GM23338 (cell line): ENCODE data around the gene GKN2. TPM values are rescaled to one million over a fixed set of nuclear protein-coding genes. Genes with fewer than 3 reads are reported as not detected.

ENCODE experiments used
- ATAC-seq: fragments of 200-7000 bp; cut with Tn5 transposase; 3 replicates; pipeline ENCODE4 v1.9.1; 2020
- DNase-seq: peaks from one replicate; pipeline ENCODE4 v3.0.0-alpha.2; 2015; ENCODE audit warnings: low spot score
- H2AFZ ChIP-seq: fragments of 200-600 bp; sonication (generic); 2 replicates; pipeline ENCODE4 v1.8.0; 2016; ENCODE audit warnings: antibody characterized with exemption, mild to moderate bottlenecking, moderate library complexity
- H3F3A ChIP-seq: fragments of 200-600 bp; sonication (generic); replicated peaks from 2 replicates; pipeline ENCODE4 v1.8.0; 2017; ENCODE audit warnings: antibody characterized with exemption, mixed run types, low read depth
- H3K27ac ChIP-seq: fragments of 200-600 bp; sonication (generic); 2 replicates; pipeline ENCODE4 v1.6.1; 2016; ENCODE audit warnings: low read depth
- H3K27me3 ChIP-seq: fragments of 200-600 bp; sonication (generic); 2 replicates; pipeline ENCODE4 v1.8.0; 2016; ENCODE audit warnings: mild to moderate bottlenecking, mixed run types, moderate library complexity; ENCODE audit not compliant: insufficient read depth
- H3K36me3 ChIP-seq: fragments of 200-600 bp; sonication (generic); 2 replicates; pipeline ENCODE4 v1.8.0; 2016; ENCODE audit warnings: mild to moderate bottlenecking; ENCODE audit not compliant: insufficient read depth
- H3K4me1 ChIP-seq: fragments of 200-600 bp; sonication (generic); 2 replicates; pipeline ENCODE4 v1.8.0; 2016; ENCODE audit warnings: mild to moderate bottlenecking, moderate library complexity; ENCODE audit not compliant: insufficient read depth
- H3K4me2 ChIP-seq: fragments of 200-600 bp; sonication (generic); 2 replicates; pipeline ENCODE4 v1.7.1; 2017; ENCODE audit warnings: mixed run types
- H3K4me3 ChIP-seq: fragments of 200-600 bp; sonication (generic); 2 replicates; pipeline ENCODE4 v1.6.1; 2016; ENCODE audit warnings: mixed run types
- H3K79me2 ChIP-seq: fragments of 200-600 bp; sonication (generic); replicated peaks from 2 replicates; pipeline ENCODE4 v1.8.0; 2017; ENCODE audit warnings: mild to moderate bottlenecking; ENCODE audit not compliant: insufficient read depth
- H3K9me2 ChIP-seq: fragments of 200-600 bp; sonication (generic); 2 replicates; pipeline ENCODE4 v1.8.0; 2017; ENCODE audit not compliant: insufficient read depth
- H4K20me1 ChIP-seq: fragments of 200-600 bp; sonication (generic); replicated peaks from 2 replicates; pipeline ENCODE4 v1.8.0; 2017; ENCODE audit warnings: mild to moderate bottlenecking; ENCODE audit not compliant: insufficient read depth
- H3K27ac Mint-ChIP-seq: 2 replicates; pipeline ENCODE4 v1.8.0; 2020; ENCODE audit warnings: inconsistent platforms, mild to moderate bottlenecking, moderate library complexity, mixed read lengths
- H3K27me3 Mint-ChIP-seq: 3 replicates; pipeline ENCODE4 v1.8.0; 2022; ENCODE audit warnings: low read depth, mild to moderate bottlenecking, moderate library complexity, mixed read lengths, inconsistent platforms; ENCODE audit not compliant: insufficient read depth, poor library complexity
- H3K36me3 Mint-ChIP-seq: 3 replicates; pipeline ENCODE4 v1.8.0; 2021; ENCODE audit warnings: low read depth, mild to moderate bottlenecking, inconsistent platforms, moderate library complexity, mixed read lengths
- H3K4me1 Mint-ChIP-seq: 3 replicates; pipeline ENCODE4 v1.8.0; 2020; ENCODE audit warnings: mild to moderate bottlenecking, inconsistent platforms, mixed read lengths
- H3K4me3 Mint-ChIP-seq: 3 replicates; pipeline ENCODE4 v1.8.0; 2021; ENCODE audit warnings: moderate library complexity, mild to moderate bottlenecking, inconsistent platforms, mixed read lengths
- H3K9me3 Mint-ChIP-seq: 3 replicates; pipeline ENCODE4 v1.8.0; 2020; ENCODE audit warnings: moderate library complexity, mild to moderate bottlenecking, inconsistent platforms, mixed read lengths
- CREB1 ChIP-seq: fragments of 250-450 bp; sonication (Bioruptor Pico); IDR thresholded peaks from 2 replicates; pipeline ENCODE4 v1.5.0; 2020; ENCODE audit warnings: low read depth, mild to moderate bottlenecking, moderate library complexity
- EZH2 ChIP-seq: fragments of 200-600 bp; sonication (generic); IDR thresholded peaks from one replicate; pipeline ENCODE4 v1.8.0; 2017; ENCODE audit warnings: antibody characterized with exemption, mild to moderate bottlenecking, low read depth; ENCODE audit not compliant: unreplicated experiment
- JUNB ChIP-seq: IDR thresholded peaks from one replicate; pipeline ENCODE4 v1.6.1; 2016; ENCODE audit warnings: antibody characterized with exemption; ENCODE audit not compliant: unreplicated experiment
- NANOG ChIP-seq: IDR thresholded peaks from 2 replicates; pipeline ENCODE4 v1.6.1; 2016; ENCODE audit warnings: antibody characterized with exemption, borderline replicate concordance
- STAT1 ChIP-seq: IDR thresholded peaks from one replicate; pipeline ENCODE4 v1.6.1; 2016; ENCODE audit warnings: antibody characterized with exemption; ENCODE audit not compliant: unreplicated experiment
- ZNF331 ChIP-seq: fragments of 250-450 bp; sonication (Bioruptor Pico); IDR thresholded peaks from 2 replicates; pipeline ENCODE4 v1.5.0; 2020; ENCODE audit warnings: low read depth, mild to moderate bottlenecking, moderate library complexity
- ZNF462 ChIP-seq: fragments of 250-450 bp; sonication (Bioruptor Pico); IDR thresholded peaks from 2 replicates; pipeline ENCODE4 v1.5.0; 2020; ENCODE audit warnings: mild to moderate bottlenecking, moderate library complexity
- polyA plus RNA-seq: library from polyadenylated mRNA; unstranded; fragments of >200 nt; fragmentation: Nextera tagmentation; extraction: Ambion mirVana; gene quantifications from 2 replicates; pipeline ENCODE4 v1.2.1, GENCODE V29; 2016
- total RNA-seq: library from RNA; depleted of rRNA; stranded (reverse); fragments of >200 nt; shearing (Covaris generic); gene quantifications from 2 replicates; pipeline ENCODE4 v1.2.3, GENCODE V29; 2014
- TF ChIP-seq, protein P1 (sequence below), 2 experiments: fragments of 200-600 bp in 1 of 2; sonication (generic) in 1 of 2; conservative IDR thresholded peaks; 2 replicates each; pipeline versions ENCODE4 v1.5.1 to v1.6.1; 2016 to 2017; ENCODE audit warnings: antibody characterized with exemption in 2 of 2, low read depth in 2 of 2, mild to moderate bottlenecking in 2 of 2, moderate library complexity in 1 of 2
- TF ChIP-seq, protein P2 (sequence below): IDR thresholded peaks from one replicate; pipeline ENCODE4 v1.6.1; 2018; ENCODE audit warnings: antibody characterized with exemption; ENCODE audit not compliant: unreplicated experiment
- TF ChIP-seq, protein P3 (sequence below): IDR thresholded peaks from 2 replicates; pipeline ENCODE4 v1.6.1; 2016; ENCODE audit warnings: antibody characterized with exemption

The GKN2 gene
- total and polyA plus RNA-seq, 2 experiments from 2014 or later = not detected

GRCh38 chr2:68992933-68993332 lies 40.2 kb upstream of the GKN2 start (continued):
- TF ChIP-seq, protein P1, sequence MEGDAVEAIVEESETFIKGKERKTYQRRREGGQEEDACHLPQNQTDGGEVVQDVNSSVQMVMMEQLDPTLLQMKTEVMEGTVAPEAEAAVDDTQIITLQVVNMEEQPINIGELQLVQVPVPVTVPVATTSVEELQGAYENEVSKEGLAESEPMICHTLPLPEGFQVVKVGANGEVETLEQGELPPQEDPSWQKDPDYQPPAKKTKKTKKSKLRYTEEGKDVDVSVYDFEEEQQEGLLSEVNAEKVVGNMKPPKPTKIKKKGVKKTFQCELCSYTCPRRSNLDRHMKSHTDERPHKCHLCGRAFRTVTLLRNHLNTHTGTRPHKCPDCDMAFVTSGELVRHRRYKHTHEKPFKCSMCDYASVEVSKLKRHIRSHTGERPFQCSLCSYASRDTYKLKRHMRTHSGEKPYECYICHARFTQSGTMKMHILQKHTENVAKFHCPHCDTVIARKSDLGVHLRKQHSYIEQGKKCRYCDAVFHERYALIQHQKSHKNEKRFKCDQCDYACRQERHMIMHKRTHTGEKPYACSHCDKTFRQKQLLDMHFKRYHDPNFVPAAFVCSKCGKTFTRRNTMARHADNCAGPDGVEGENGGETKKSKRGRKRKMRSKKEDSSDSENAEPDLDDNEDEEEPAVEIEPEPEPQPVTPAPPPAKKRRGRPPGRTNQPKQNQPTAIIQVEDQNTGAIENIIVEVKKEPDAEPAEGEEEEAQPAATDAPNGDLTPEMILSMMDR (conservative IDR thresholded peaks at IDR 0.05; ENCODE audit: low read depth in 2 of 2) = no peak
- TF ChIP-seq, protein P2, sequence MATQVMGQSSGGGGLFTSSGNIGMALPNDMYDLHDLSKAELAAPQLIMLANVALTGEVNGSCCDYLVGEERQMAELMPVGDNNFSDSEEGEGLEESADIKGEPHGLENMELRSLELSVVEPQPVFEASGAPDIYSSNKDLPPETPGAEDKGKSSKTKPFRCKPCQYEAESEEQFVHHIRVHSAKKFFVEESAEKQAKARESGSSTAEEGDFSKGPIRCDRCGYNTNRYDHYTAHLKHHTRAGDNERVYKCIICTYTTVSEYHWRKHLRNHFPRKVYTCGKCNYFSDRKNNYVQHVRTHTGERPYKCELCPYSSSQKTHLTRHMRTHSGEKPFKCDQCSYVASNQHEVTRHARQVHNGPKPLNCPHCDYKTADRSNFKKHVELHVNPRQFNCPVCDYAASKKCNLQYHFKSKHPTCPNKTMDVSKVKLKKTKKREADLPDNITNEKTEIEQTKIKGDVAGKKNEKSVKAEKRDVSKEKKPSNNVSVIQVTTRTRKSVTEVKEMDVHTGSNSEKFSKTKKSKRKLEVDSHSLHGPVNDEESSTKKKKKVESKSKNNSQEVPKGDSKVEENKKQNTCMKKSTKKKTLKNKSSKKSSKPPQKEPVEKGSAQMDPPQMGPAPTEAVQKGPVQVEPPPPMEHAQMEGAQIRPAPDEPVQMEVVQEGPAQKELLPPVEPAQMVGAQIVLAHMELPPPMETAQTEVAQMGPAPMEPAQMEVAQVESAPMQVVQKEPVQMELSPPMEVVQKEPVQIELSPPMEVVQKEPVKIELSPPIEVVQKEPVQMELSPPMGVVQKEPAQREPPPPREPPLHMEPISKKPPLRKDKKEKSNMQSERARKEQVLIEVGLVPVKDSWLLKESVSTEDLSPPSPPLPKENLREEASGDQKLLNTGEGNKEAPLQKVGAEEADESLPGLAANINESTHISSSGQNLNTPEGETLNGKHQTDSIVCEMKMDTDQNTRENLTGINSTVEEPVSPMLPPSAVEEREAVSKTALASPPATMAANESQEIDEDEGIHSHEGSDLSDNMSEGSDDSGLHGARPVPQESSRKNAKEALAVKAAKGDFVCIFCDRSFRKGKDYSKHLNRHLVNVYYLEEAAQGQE = no peak

DNA sequence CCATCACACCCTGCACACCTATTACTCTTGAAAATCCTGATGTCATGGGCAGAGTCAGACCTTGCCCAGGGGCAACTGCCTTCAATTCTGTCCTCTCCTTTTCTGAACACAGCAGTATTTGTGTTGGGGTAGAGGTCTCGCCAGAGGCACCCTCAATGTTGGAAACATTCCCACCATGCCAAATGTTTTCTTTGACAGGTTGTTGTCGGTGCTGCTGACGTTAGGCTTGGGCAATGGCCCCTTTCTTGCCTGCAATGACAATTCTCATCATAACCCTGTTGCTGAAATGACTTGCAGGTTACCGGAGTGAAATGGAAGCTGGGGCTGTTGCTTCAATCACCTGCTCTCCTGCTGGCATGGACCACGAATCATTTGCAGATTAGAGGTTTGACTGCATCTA lies 39.6 kb upstream of the GKN2 start:
- no peak overlapping the region for H3K4me3 Mint-ChIP-seq
- H3K27me3 Mint-ChIP-seq = no peaks in the 10 kb centered on the region
- no peak overlapping the region for H3K27ac Mint-ChIP-seq
- H3K79me2 ChIP-seq = no peaks in the 10 kb centered on the region
- H3K4me1 Mint-ChIP-seq = no peaks in the 10 kb centered on the region; the same call in 2 of the 3 replicates
- no peak overlapping the region for H3K4me3 ChIP-seq
- H3K4me2 ChIP-seq = no peak overlapping the region
- no peaks in the 10 kb centered on the region for H3F3A ChIP-seq
- H3K36me3 Mint-ChIP-seq = no peaks in the 10 kb centered on the region
- ATAC-seq (no peak), DNase-seq (no peak)
- no peaks in the 10 kb centered on the region for H3K27me3 ChIP-seq
- H3K27ac ChIP-seq = no peak overlapping the region
- no peaks in the 10 kb centered on the region for H3K4me1 ChIP-seq
- no peaks in the 10 kb centered on the region for H4K20me1 ChIP-seq
- H3K9me2 ChIP-seq = no peaks in the 10 kb centered on the region
- no peaks in the 10 kb centered on the region for H3K9me3 Mint-ChIP-seq
- no peaks in the 10 kb centered on the region for H3K36me3 ChIP-seq
- H2AFZ ChIP-seq = no peak overlapping the region
- TF ChIP-seq CREB1 (CRISPR knock-in tag) (no peak), JUNB (no peak), NANOG (no peak), STAT1 (no peak), EZH2 (no peak), ZNF462 (CRISPR knock-in tag) (no peak), ZNF331 (CRISPR knock-in tag) (no peak)
- TF ChIP-seq, protein P1 (conservative IDR thresholded peaks at IDR 0.05; ENCODE audit: low read depth in 2 of 2) = no peak
- TF ChIP-seq, protein P3, sequence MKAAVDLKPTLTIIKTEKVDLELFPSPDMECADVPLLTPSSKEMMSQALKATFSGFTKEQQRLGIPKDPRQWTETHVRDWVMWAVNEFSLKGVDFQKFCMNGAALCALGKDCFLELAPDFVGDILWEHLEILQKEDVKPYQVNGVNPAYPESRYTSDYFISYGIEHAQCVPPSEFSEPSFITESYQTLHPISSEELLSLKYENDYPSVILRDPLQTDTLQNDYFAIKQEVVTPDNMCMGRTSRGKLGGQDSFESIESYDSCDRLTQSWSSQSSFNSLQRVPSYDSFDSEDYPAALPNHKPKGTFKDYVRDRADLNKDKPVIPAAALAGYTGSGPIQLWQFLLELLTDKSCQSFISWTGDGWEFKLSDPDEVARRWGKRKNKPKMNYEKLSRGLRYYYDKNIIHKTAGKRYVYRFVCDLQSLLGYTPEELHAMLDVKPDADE = no peak
